HG03575 (cell line): Measurements from ENCODE around the gene BAG5.

Source experiments
- ATAC-seq: cut with Tn5 transposase; IDR thresholded peaks from one replicate; pipeline ENCODE4 v1.9.1; 2021; ENCODE audit not compliant: unreplicated experiment, insufficient number of reproducible peaks, low FRiP score; ENCODE audit errors: extremely low read depth

The BAG5 gene

DNA sequence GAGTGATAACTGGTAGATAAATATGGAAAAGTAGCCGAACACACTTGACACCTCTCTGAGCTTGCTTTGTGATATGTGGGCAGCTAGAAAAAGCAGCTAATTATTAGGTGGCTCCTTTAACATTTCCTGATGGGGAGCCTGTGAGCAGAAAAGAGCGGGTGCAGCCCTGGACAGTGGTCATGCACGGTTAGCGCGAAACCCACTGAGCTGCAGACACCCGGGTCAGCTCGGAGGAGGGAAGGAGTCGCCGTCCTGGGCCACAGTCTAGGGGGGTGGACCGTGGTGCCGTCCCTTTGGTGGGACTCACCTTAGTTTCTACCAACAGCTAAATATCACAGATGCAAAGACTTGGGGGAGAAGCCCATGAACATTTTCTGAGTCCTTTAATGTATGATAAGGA, 7.0 kb upstream of the BAG5 start:
- ATAC-seq, result no peak

DNA sequence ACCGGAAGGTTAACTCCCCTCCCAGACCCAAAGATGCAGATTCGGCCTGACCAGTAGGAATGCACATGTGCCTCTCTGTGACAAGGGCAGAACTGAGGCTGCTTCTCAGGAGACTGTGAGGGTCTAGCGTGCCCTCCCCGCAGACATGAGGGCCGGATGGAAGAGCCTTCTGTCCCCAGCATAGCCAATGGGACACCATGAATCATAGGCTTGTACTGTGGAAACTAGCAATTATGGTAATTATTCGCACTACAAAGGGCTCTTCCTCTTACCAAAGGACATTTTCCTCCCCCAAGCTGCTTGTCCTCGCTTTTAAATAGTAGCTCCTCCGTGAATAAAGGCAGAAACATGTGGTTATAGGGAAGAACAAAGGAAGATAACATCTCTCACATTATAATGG, 6.5 kb upstream of the BAG5 start:
- no peak for ATAC-seq

DNA sequence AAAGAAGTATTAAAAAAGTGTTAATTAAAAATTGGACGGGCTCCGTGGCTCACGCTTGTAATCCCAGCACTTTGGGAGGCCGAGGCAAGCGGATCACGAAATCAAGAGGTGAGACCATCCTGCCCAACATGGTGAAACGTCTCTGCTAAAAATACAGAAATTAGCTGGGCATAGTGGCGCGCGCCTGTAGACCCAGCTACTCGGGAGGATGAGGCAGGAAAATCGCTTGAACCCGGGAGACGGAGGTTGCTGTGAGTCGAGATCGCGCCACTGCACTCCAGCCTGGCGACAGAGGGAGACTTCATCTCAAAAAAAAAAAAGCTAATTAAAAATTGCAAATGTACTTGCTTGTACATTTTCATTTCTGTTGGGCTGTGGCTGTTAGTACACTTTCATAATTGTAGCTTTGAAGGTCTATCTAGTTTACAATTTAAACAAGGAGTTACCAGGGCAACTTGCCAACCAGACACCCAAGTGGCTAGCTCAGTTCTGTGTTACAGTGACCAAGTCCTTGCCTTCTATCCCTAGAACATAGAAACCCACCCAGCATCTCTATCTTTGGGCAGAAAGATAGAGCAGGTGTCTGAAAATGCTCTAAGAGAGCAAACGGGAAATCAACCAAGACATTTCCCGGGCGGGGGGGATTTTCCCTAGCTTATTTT, 1.5 kb upstream of the BAG5 start:
- no peak for ATAC-seq

DNA sequence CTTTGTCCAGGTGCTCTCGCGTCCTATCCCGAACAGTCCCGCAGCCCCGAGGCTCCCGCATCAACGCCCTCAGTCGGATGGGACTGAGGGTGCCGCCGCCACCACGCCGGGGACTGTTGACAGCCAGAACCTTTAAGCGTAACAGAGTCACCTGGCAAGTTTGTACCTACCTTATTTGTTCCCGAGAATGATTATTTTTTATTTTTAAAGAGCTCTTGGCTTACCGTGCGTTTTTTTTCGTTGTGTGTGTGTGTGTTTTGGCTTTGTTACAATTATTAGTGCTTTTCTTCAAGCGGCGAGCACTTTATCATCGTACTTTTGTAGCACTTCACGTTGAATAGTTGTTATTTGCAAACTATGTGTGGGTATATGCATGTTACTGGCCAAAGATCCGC, 766 bp upstream of the BAG5 start:
- no peak for ATAC-seq

DNA sequence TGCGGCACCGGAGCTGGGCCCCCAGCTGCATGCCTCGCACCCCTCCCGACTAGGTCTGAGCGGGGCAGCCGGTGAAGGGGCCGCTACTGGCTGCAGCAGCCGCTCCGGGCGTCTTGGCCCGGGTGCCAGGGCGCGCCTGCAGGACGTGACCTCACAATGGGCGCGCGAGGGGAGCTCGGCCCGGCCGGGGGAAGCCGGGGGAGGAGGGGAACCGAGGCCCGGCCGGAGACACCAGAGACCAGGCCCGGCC, 353 bp downstream of the BAG5 start:
- no peak for ATAC-seq

DNA sequence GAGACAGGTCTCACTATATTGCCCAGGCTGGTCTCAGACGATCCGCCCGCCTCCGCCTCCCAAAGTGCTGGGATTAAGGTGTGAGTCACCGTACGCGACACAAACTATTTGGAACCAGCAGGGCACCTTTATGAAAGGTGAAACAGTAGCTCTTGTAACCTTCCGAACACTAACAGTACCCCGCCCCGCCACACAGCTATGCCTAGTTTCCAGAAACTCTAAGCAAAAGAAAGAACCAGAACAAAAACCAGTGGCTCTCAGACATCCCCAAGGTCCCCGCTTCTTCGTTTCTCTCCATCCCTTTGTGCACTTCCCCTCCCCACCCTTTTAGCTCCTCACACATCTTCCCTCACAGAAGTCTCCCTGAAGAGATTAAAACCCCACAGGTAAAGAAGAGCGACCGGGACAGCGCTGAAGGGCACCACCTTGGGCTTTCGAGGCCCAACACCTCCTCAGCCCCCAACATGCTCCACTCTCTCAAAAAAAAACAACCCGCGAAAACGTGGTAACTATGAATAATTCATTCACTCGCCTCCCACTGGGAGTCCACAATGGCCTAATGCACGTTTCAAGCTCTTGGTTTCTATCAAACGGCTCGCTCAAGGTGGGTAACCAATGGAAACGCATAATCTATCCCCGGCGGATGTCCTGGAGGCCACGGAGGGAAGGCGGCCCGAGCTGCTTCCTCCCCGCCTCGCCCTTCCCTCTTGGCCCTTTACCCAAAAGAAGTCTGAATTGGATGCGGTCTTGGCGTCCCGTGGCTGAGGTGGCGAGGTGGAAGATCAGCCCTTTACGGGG, 877 bp downstream of the BAG5 start:
- no peak for ATAC-seq

DNA sequence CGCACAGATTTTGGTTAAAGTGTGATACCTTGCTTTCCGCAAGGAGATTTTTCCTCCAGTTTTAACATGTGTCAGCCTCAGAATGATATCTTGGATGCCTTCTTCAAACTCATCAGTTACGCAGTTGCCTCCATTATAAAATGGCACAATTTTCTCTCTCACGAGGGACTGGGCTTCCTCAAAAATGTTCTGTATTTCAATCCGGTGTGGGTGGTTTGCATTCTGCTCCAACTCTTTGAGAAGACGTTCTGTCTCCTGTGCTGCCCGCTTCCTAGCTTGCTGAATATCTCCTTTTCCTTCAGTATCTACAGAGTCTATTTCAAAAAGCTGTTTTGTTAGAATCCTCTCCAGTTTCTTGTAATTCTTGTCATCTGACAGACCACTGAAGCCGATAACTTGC, 1.8 kb downstream of the BAG5 start:
- no peak for ATAC-seq

DNA sequence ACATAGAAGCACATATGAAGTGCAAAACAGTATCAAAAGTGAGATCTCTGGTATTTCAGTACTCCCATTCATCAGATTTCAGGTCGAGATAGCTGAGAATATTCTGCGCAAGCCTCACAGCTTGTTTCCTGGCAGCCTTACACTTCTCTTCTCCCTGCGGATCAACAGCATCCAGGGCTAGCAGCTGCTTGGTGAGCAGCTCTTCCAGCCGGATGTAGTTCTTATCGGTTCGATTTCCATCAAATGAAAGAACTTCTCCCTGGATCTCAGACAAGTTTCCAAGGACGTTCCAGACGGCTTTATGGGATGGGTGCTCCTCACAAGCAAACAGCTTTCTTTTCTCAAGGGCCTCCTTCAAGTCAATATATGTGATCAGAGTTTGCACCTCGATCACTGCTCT, 2.7 kb downstream of the BAG5 start:
- ATAC-seq, result no peak

DNA sequence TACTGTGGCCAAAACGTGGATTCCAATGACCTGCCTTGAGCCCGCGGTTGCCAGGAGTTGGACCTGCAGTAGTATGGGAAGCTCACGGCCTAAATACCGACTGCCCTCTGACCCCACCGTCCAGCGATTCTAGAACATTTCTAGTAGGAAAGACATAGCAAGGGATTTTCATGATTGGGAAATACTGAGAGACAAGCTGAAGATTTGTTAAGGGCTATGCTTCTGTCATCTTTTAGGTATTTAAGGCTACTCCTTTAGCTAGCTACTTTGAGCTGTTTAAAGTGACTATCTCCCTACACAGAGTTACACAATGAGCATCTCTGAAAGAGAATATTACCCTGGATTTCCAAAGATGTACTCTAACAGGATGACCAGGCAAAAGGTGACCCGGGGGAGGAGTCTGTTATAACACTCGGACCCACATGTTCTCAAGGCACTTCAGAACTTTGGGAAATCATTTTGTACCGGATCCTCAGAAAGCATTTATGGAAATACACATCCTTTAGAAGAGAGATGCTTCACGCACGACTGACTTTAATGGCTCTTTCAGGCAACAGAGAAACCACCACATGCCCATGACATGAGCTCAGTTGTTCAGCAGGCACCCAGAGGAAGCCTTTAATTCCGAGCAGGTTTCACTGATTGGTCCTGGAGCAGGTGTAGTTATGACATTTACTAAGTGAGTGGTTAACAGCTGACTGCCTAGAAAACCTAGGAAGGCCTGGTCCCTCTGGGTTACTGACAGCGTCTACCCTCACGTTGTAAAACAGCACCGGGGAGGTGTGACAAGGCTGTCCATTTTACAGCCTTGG, 4.2 kb downstream of the BAG5 start:
- no peak for ATAC-seq

DNA sequence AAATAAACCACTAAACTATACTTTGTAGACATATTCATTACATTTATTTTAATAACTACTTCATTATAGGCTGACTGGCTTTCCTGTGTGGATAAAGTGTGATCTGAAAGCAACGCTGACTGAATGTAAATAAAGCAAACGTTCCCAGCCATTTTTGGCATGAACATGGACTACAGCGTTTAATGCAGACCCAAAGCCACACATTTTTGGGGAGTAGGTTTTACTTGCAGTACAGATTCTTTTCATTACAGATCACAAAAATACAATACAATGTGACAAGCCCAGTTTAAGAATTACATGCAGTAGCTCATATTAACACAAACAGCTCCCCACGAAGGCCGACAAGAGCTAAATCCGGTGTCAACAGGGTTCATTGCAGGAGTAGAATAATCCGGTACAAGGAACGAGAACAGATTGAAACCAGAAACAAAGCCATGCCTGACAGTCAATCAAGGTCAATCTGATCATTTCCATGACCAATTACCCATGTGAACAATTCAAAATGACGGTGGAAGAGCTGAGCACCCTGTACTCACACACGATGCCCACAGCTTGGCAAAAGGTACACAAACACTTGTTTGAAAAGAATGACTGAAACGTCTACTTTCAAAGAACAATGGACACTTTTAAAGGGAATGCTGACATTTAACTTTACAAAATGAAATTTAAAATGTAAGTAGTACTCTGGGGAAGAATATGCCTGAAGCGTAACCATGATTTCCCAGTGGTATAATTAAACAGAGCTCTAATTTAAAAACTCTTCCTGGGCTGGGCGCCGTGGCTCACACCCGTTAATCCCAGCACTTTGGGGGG, 5.3 kb downstream of the BAG5 start:
- no peak for ATAC-seq

DNA sequence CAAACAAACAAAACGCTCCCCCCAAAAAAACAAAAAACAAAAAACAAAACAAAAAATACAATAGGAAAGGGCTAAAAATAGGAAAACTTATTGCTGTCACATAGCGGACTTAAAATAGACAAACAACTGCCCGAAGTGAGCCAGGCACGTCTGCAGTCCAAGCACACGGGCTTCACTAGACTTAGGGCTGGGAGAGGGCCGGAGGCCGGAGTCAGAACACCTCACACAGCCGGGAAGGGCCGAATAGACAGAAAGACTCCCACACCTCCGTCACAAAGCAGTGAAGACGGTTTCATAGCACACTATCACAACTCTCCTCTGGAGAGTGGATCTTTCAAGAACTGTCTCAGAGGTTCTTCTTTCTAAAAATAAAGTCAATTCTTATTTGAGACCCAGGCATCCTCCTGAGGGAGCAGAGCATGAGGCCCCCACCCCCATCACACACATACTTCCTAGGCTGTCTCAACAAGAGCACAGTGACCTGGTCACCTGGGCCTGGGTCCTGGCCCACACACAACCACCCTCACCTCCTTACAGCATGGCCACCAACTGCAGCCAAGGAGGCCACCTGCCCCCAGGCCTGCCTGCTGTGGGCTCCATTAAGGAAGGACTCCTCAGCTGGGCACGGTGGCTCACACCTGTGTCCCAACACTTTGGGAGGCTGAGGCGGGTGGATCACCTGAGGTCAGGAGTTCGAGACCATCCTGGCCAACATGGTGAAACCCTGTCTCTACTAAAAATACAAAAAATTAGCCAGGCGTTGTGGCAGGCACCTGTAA, 6.7 kb downstream of the BAG5 start:
- ATAC-seq, result no peak

DNA sequence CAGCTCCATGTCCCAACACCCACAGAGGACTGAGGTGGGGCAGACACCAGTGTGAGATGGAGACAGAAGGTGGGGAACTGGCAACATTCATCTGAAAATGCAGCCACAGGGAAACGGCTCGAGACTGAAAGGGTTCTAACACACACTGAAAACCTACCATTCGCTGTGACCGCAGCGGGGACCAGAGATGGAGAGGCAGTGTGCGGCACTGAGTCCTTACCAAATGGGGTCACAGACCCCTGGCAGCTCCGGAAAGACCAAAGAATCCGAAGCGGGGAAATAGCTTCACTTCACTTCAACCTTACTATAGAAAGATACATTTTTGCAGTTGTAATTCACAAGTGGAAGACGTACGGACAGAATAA, 9.6 kb downstream of the BAG5 start:
- no peak for ATAC-seq

DNA sequence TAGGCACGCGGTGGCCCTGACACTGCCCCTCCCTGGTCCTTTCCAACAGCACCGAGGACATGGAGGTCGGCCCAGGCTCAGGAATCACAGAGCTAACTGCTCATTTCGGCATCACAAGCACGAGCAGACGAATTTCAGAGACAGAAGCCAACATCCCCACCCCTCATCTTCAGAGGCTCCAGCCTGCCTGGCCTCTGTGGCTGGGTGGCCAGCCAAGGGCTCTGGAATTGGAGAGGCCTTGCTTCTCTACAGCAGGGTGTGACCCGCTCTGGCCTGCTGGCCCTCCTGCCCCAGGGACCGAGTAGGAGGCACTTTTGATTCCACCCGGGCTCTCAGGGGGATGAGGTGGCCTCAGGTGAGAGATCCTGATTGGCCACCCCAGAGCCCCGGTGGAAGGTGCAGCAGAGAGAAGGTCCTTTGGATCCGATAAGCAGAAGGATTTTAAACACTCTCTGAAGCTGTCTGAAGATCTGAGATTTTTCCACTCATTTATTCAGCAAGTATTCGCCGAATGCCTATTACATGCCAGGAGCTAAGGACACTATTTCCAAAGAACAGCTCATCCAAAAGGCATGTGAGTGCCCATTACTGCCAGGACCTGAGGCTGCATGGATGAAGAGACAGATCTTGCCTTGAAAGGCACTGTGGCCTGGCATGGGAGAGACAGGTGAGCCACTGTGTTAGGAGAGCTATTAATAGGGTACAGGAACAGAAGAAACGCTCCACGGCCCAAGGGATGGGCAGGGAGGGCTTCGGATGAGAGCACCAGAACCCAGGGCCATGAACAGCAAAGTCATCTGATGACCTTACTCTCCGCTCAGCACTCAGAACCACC, 10.2 kb downstream of the BAG5 start:
- ATAC-seq, result no peak

DNA sequence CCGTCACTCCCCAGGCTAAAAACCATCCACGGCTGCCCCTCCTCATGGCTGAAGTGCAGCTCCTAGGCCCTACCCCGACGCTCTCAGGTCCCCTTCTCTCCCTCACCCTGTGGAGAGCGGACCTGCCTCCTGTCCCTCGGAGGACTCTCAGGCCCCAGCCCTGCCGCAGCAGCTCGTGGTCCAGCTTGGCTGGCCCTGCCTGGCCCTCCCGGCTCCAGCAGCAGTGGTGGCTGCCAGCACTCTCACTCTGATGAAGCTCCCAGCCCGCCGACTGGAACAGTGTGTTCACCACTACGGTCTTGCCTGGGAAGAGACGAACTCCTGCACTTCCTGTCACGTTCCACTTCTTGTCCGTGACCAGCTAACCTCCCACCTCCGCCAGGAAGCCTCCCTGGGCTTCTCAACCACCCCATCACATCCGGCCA, 11.1 kb downstream of the BAG5 start:
- no peak for ATAC-seq

DNA sequence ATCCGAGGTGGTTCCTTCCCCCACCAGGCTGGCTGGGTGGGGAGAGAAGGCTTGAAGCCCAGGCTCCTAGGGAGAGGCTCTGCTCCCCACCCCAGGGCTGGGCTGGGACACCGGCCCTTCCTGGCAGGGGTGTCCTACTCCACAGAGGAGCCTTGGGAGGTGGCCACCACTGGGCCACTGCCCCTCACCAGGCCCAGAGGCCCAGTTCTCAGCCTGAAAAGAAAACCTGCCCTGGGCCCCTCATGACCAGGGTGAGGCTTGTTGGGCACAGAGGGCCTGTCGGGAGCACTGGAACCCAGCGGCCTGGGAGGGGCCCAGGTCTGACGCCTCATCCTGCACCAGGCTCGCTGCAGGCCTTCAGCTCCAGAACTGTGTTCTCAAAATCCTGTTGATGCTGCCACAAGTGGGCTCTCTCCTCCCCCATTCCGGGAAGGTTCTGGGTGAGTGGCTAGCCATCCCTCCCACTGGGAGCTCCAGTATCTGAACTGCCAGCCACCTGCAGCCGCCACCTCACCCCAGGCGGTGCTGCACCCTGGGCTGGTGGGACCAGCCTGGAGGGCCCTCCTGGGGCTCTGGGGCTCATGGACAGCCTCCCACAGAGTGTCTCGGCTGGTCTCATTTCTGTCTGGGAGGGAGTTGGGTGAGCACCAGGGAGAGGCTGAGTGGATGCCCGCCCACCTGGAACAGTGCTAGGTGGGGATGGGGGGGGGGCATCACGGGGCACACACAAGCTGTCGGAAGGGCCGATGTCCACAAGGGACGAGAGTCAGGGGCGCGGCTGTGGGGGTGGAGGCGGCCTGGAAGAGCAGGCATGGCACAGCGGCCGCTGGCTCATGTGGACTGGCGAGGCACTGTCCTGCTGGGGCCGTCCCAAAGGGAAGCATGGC, 11.8 kb downstream of the BAG5 start:
- ATAC-seq, result no peak

DNA sequence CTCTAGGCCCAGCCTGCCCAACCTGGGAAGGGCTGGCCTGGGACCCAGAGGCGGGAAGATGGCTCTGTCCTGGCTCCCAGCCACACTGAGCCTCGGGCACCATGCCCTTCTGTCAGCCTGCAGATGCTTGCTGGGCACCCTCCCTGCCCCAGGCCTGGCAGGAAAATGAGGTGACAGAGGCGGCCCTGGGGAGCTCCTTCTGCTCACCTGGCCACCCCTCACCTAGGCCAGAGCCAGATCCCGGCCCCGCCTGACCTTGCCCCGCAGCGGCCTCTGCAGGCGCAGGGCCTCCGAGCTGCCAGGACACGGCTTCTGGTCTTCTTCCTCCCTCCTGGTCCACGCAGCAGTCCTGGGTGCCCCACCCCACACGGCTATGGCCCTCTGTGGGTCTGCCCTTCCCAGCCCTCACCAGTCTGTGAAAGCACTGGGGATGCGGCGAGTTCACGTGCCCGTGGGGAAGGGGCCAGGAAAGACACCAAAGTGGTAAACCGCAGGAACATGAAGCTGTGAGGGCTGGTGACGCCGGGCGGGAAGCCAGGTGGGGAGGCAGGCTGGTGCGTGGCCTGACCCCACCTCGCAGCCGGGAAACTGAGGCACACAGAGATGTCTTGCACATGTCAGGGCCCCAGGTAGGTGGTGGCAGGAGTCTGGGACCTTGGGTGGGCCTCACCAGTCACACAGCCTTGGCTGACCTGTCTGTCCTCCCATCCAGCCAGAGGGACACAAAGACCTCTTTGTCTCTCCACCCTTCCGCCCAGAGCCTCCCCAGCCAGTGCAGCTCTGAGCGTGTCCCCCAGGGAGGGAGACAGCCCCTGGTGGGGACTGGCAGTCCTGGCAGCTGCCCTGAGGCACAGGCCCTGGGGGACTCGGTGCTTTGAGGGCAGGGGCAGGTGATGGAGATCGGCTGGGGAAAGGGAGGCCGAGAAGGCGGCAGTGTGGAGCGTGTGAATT, 12.8 kb downstream of the BAG5 start:
- no peak for ATAC-seq
